Stimulated activated CD8-positive, alpha-beta memory T cell treated with anti-CD3 and anti-CD28 coated beads, Interleukin-12 subunit alpha, Interleukin-12 subunit beta, amount 100 ng/mL, for 1 hour (primary cell): ENCODE results near the gene TDRD6.
"Not testable (repeated sequence)": the region's sequence is repeated elsewhere in the genome, so short reads cannot be mapped to it uniquely, and the experiment has no call there.

ENCODE experiments used
- DNase-seq: peaks from one replicate; pipeline ENCODE4 v3.0.0-alpha.2; 2020; ENCODE audit warnings: low read depth

TDRD6 gene

GRCh38 chr6:46744159-46744725 is 56.6 kb downstream of the TDRD6 start:
- DNase-seq = not testable (repeated sequence)

DNA sequence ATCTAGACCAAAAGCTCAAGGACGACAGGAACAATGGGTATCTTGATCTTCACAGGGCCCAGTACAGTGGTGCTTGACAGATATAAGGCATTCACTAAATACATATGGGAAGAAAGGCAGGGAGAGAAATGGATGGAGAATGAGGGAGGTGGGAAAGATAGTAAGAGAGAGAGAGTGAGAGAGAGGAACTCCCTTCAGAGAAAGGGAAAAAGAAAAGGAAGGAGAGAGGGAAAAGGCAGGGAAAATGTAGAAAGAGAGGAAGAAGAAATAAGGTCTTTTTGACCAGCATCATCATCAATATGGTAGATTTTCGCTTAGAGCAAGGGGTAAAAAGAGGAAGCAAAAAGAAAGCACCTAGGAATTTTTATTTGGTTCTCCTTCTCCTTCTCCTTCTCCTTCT is 58.3 kb downstream of the TDRD6 start:
- no peak for DNase-seq

DNA sequence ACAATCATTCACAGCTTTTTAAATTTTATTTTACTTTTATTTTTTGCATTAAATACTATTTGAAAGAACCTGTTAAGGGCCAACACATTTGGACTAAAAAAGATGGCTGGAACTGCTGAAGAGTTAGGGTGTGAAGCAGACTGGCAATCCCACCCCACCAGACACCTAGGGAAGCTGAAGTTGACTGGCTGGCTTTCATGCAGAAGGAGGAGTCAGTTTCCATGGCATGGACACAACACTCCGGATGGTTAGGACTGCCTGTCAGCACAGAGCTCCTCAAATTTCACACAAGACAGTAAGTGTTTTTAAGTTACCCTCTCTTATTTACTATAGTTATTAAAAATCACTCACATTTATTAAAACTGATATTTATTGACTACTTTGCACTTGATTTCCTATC is 59.0 kb downstream of the TDRD6 start, which contains the start of gene ANKRD66:
ANKRD66 (plus strand) TSS at position 238 of the 400 bp plus-strand sequence. CDS start 5,016 bp downstream, outside the sequence.
- no peak for DNase-seq

DNA sequence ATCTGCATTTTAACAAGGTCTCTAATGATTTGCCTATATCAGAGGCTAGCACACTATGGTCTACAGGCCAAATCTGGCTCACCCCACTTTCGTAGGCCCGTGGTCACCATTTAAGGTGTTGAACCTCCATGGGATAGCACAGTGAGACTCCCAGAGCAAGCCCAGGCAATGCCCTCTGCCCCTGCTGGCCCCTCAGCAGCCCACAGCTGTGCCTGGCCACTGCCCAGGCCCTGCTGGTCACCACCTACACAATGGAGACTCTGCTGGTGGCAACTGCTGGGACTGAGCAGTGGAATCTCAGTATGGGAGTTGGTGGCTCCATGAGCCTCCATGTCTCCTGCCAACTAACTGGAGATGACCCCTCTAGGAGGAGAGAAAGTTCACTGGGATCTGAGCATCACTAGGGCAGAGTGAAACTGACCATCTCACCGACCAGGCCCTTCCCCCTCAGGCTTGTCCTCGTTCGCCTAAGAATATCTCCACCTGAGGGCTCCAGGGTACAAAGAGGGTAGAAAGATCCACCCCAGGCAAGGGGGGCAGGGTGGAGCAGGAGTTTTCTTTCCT is 61.3 kb downstream of the TDRD6 start:
- DNase-seq = no peak

DNA sequence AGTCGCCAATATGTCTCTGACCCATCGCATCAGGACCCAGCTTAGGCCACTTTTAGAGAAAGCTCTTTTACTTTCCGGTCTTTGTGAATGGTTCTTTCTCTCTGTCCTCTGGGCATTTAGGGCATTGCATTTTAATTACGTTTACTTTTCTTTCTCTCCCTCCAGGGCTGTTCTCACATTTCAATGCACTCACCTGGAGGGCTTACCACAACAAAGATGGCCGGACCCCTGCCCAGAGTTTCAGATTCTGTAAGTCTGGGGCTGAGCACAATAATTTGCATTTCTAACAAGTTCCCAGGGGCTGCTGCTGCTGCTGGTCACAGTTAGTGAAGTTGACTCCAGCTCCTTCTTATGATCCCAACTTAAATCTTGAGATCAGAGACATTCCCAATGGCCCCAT is 62.0 kb downstream of the TDRD6 start:
- no peak for DNase-seq

- no peak for DNase-seq
These were observed 64.0 kb downstream of the TDRD6 start for GRCh38 chr6:46751658-46752057.
